Colonic mucosa (tissue), 4 donors: ENCODE measurements around the gene TMEM61. TPM values are rescaled to one million over a fixed set of nuclear protein-coding genes. Genes with fewer than 3 reads are reported as not detected.
A peak's percentile ranks its signal among the peaks of the same experiment; 100 is the strongest.

ENCODE experiments used
- DNase-seq: peaks from one replicate; pipeline ENCODE4 v3.0.0-alpha.2; 2020
- H3K27ac ChIP-seq: fragments of 200-600 bp; one replicate; pipeline ENCODE4 v1.8.0; 2021
- H3K27me3 ChIP-seq: fragments of 200-600 bp; one replicate; pipeline ENCODE4 v1.8.0; 2021
- H3K36me3 ChIP-seq: fragments of 200-600 bp; one replicate; pipeline ENCODE4 v1.8.0; 2021
- H3K4me1 ChIP-seq: fragments of 200-600 bp; one replicate; pipeline ENCODE4 v1.8.0; 2021; ENCODE audit warnings: mild to moderate bottlenecking
- H3K4me3 ChIP-seq: fragments of 200-600 bp; one replicate; pipeline ENCODE4 v1.8.0; 2021
- H3K9ac ChIP-seq, 2 donors: one replicate each; pipeline ENCODE4 v1.7.0; 2013; ENCODE audit warnings: control low read depth in 2 of 2, low read depth in 2 of 2, low read length in 2 of 2
- H3K9me3 ChIP-seq: fragments of 200-600 bp; one replicate; pipeline ENCODE4 v1.8.0; 2021
- CTCF ChIP-seq: fragments of 200-600 bp; IDR thresholded peaks from one replicate; pipeline ENCODE4 v1.8.0; 2022; ENCODE audit warnings: antibody characterized with exemption, mild to moderate bottlenecking
- intact Hi-C: fragments of 100-400 bp; cut with DNase I; formaldehyde crosslinking; loops from one replicate; pipeline ENCODE4 v1.14.1; 2022
- total RNA-seq, 2 donors: library from RNA; stranded (reverse); fragmentation: NEBNext Ultra II Directional in 1 of 2; extraction: Animal tissue kit (Norgen Biotek cat#: 25700) in 1 of 2; gene quantifications; one replicate each; pipeline ENCODE4 v1.2.1, GENCODE V29; 2021
- donor health status: healthy.
- donor health status: DM: no; HTN: no; CAD: no.
- donor health status: DM: no; HTN: no; CAD: no.

Gene TMEM61
- total RNA-seq, 2 donors from 2014 or later = 11.0 to 13.4 TPM

- peak; percentile 12 for TF ChIP-seq CTCF
- H3K27me3 ChIP-seq = peaks cover 10% of the 10 kb centered on the region
- H3K27ac ChIP-seq = no peak overlapping the region
- H3K36me3 ChIP-seq = no peaks in the 10 kb centered on the region
- no peak overlapping the region for H3K4me3 ChIP-seq
- no peaks in the 10 kb centered on the region for H3K4me1 ChIP-seq
- H3K9me3 ChIP-seq = no peaks in the 10 kb centered on the region
- intact Hi-C loops = no loop called here
- H3K9ac ChIP-seq = no peak overlapping the region
- DNase-seq = no peak
Measured at GRCh38 chr1:54982739-54983138, 2.3 kb downstream of the TMEM61 start.

- H3K36me3 ChIP-seq = no peaks in the 10 kb centered on the region
- no peak overlapping the region for H3K4me3 ChIP-seq
- H3K27ac ChIP-seq = no peak overlapping the region
- peaks cover 10% of the 10 kb centered on the region for H3K27me3 ChIP-seq
- H3K4me1 ChIP-seq = peaks cover 5% of the 10 kb centered on the region
- no peak for DNase-seq
- intact Hi-C loops = no loop called here
- H3K9me3 ChIP-seq = no peaks in the 10 kb centered on the region
- H3K9ac ChIP-seq = no peak overlapping the region
- no peak for TF ChIP-seq CTCF
Measured at GRCh38 chr1:54984131-54984842, 3.9 kb downstream of the TMEM61 start.

GRCh38 chr1:54985556-54985955, 5.1 kb downstream of the TMEM61 start:
- Histone ChIP-seq H3K9me3 (no peaks in the 10 kb centered on the region), H3K4me3 (no peak overlapping the region), H3K36me3 (no peaks in the 10 kb centered on the region), H3K9ac (no peak overlapping the region), H3K27ac (no peak overlapping the region), H3K4me1 (peaks cover 7% of the 10 kb centered on the region), H3K27me3 (peaks cover 6% of the 10 kb centered on the region)
- no peak for TF ChIP-seq CTCF
- no peak for DNase-seq
- intact Hi-C loops = no loop called here

- H3K4me3 ChIP-seq = no peak overlapping the region
- no peak for DNase-seq
- peaks cover 1% of the 10 kb centered on the region for H3K27me3 ChIP-seq
- no peak overlapping the region for H3K27ac ChIP-seq
- no peak for TF ChIP-seq CTCF
- H3K9ac ChIP-seq = no peak overlapping the region
- no peaks in the 10 kb centered on the region for H3K9me3 ChIP-seq
- no peaks in the 10 kb centered on the region for H3K36me3 ChIP-seq
- peaks cover 7% of the 10 kb centered on the region for H3K4me1 ChIP-seq
- intact Hi-C loops = no loop called here
Measured at GRCh38 chr1:54986025-54986424, 5.6 kb downstream of the TMEM61 start.

GRCh38 chr1:54986533-54986932, 6.1 kb downstream of the TMEM61 start:
- Histone ChIP-seq H3K27ac (no peak overlapping the region), H3K4me3 (no peak overlapping the region), H3K36me3 (no peaks in the 10 kb centered on the region), H3K9ac (no peak overlapping the region), H3K4me1 (peaks cover 7% of the 10 kb centered on the region), H3K27me3 (no peaks in the 10 kb centered on the region), H3K9me3 (no peaks in the 10 kb centered on the region)
- no peak for TF ChIP-seq CTCF
- intact Hi-C loops = no loop called here
- no peak for DNase-seq
